Natural killer cell (primary cell): ENCODE measurements around the gene TTF1. TPM values are rescaled to one million over a fixed set of nuclear protein-coding genes. Genes with fewer than 3 reads are reported as not detected.

ENCODE experiments used
- ATAC-seq, 3 donors: fragments of 150-1000 bp in 2 of 3; fragments of 200-7000 bp in 1 of 3; cut with Tn5 transposase; 1 replicate in 1 of 3; 2 replicates in 2 of 3; pipeline ENCODE4 v1.10.0; 2021; ENCODE audit warnings: mild to moderate bottlenecking in 2 of 3, moderate library complexity in 2 of 3
- DNase-seq, 2 donors: peaks; one replicate each; pipeline versions ENCODE4 v3.0.0 to v3.0.0-alpha.2; 2013 to 2021; ENCODE audit warnings: mixed read lengths in 1 of 2
- H3K27ac ChIP-seq: one replicate; pipeline ENCODE4 v1.5.1; 2013; ENCODE audit warnings: mild to moderate bottlenecking, low read length
- H3K27me3 ChIP-seq: one replicate; pipeline ENCODE4 v1.6.1; 2013; ENCODE audit warnings: low read length; ENCODE audit not compliant: control insufficient read depth, insufficient read depth
- H3K36me3 ChIP-seq: one replicate; pipeline ENCODE4 v1.6.1; 2013; ENCODE audit warnings: low read length; ENCODE audit not compliant: control insufficient read depth, insufficient read depth
- H3K4me1 ChIP-seq: one replicate; pipeline ENCODE4 v1.6.1; 2013; ENCODE audit warnings: low read length; ENCODE audit not compliant: control insufficient read depth, insufficient read depth
- H3K4me3 ChIP-seq: one replicate; pipeline ENCODE4 v1.5.1; 2013; ENCODE audit warnings: low read length
- H3K9me3 ChIP-seq: one replicate; pipeline ENCODE4 v1.6.1; 2013; ENCODE audit warnings: low read length; ENCODE audit not compliant: control insufficient read depth, insufficient read depth
- H3K27ac Mint-ChIP-seq, 2 donors: one replicate each; pipeline ENCODE4 v1.8.0; 2022; ENCODE audit warnings: mild to moderate bottlenecking in 2 of 2, mixed read lengths in 2 of 2, moderate library complexity in 1 of 2
- H3K27me3 Mint-ChIP-seq, 2 donors: one replicate each; pipeline ENCODE4 v1.8.0; 2022; ENCODE audit warnings: low read depth in 2 of 2, mixed read lengths in 2 of 2
- H3K36me3 Mint-ChIP-seq: one replicate; pipeline ENCODE4 v1.8.0; 2022; ENCODE audit warnings: mixed read lengths
- H3K4me1 Mint-ChIP-seq, 2 donors: one replicate each; pipeline ENCODE4 v1.8.0; 2022; ENCODE audit warnings: mixed read lengths in 2 of 2
- H3K4me3 Mint-ChIP-seq: one replicate; pipeline ENCODE4 v1.8.0; 2022; ENCODE audit warnings: mild to moderate bottlenecking, moderate library complexity, mixed read lengths
- H3K9me3 Mint-ChIP-seq, 2 donors: one replicate each; pipeline ENCODE4 v1.8.0; 2022; ENCODE audit warnings: mixed read lengths in 2 of 2
- CTCF ChIP-seq: fragments of 200-600 bp; IDR thresholded peaks from one replicate; pipeline ENCODE4 v1.8.0; 2022; ENCODE audit warnings: antibody characterized with exemption
- WGBS: methylation state at CpG from one replicate; pipeline ENCODE4 v1.1.7; 2013; ENCODE audit warnings: missing lambda C conversion rate; ENCODE audit not compliant: insufficient coverage; 5-methylcytosine and 5-hydroxymethylcytosine counted together
- intact Hi-C: fragments of 100-400 bp; cut with micrococcal nuclease; formaldehyde crosslinking; loops from one replicate; pipeline ENCODE4 v1.14.2; 2022
- total RNA-seq, 4 donors: library from RNA; stranded (reverse); fragments of 120-200 nt in 1 of 4; gene quantifications; one replicate each; pipeline versions ENCODE4 v1.2.3 to v1.2.4, GENCODE V29; 2013 to 2022

TTF1 gene
- total RNA-seq, 3 donors from 2014 or later (not counting 1 experiment from before 2014, with no cell fraction given), result 11.2 to 14.5 (median 12.9) TPM

DNA sequence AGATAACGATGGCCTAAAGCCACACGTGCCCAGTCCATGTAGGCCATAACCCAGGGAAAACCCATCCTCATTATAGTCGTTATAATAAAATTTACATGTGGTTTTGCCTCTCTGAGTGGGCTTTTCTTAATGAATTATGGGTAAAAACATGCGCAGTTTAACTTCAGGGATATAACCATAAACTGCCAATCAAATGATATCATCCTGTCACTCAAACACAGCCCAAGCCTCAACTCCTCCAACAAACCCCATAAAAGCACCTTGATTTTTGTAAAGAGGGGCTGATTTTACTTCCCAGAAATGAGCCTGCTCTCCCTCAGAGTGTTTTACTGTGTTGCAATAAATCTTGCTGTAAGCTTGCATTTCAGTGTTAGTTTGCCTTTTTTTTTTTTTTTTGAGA, 36.0 kb downstream of the TTF1 start:
- H3K27ac ChIP-seq, result no peak overlapping the region

DNA sequence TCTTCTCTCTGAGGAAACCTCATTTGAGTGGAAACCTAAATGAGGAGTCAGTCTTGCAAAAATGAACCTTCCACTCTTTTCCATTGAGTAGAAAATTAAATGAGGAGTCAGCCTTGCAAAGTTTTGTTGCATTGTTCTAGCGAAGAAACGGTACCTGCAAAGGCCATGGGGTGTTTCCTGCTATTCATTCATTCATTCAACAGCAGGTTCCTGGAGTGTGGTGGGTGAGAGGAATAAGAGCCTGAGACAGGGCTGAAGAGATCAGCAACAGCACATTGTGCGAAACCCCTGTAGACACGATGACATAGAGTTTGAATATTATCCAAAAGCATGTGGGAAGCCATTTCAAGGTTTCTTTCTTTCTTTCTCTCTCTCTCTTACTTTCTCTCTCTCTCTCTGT, 37.2 kb downstream of the TTF1 start:
- Histone ChIP-seq H3K4me3 (no peak overlapping the region), H3K27ac (no peak overlapping the region), H3K36me3 (no peaks in the 10 kb centered on the region), H3K4me1 (peaks cover 19% of the 10 kb centered on the region), H3K9me3 (no peaks in the 10 kb centered on the region), H3K27me3 (no peaks in the 10 kb centered on the region)
- WGBS, result 93% methylated on average over 3 of the region's 4 CpGs
- ATAC-seq, result no peak
- Mint-ChIP-seq H3K4me1 (peaks cover 10 to 15% of the 10 kb centered on the region in 2 donors), H3K9me3 (no peaks in the 10 kb centered on the region), H3K4me3 (no peak overlapping the region), H3K27me3 (no peaks in the 10 kb centered on the region), H3K27ac (no peak overlapping the region), H3K36me3 (no peaks in the 10 kb centered on the region)
- TF ChIP-seq CTCF, result no peak
- DNase-seq, result no peak
- intact Hi-C loops, result no loop called here

More for the DNA sequence above, 36.0 kb downstream of the TTF1 start:
- Histone ChIP-seq H3K9me3 (no peaks in the 10 kb centered on the region), H3K27me3 (no peaks in the 10 kb centered on the region), H3K4me3 (no peak overlapping the region), H3K4me1 (peaks cover 19% of the 10 kb centered on the region), H3K36me3 (peaks cover 7% of the 10 kb centered on the region)
- intact Hi-C loops, result no loop called here
- Mint-ChIP-seq H3K27me3 (no peaks in the 10 kb centered on the region), H3K4me3 (no peak overlapping the region), H3K4me1 (peaks cover 10 to 15% of the 10 kb centered on the region in 2 donors), H3K36me3 (no peaks in the 10 kb centered on the region), H3K9me3 (no peaks in the 10 kb centered on the region), H3K27ac (peak overlapping the region in 1 of 2 donors; percentile 29)
- no peak for TF ChIP-seq CTCF
- no CpG with 5 or more reads among the region's 4 CpGs for whole genome bisulfite sequencing
- DNase-seq (no peak), ATAC-seq (no peak)

DNA sequence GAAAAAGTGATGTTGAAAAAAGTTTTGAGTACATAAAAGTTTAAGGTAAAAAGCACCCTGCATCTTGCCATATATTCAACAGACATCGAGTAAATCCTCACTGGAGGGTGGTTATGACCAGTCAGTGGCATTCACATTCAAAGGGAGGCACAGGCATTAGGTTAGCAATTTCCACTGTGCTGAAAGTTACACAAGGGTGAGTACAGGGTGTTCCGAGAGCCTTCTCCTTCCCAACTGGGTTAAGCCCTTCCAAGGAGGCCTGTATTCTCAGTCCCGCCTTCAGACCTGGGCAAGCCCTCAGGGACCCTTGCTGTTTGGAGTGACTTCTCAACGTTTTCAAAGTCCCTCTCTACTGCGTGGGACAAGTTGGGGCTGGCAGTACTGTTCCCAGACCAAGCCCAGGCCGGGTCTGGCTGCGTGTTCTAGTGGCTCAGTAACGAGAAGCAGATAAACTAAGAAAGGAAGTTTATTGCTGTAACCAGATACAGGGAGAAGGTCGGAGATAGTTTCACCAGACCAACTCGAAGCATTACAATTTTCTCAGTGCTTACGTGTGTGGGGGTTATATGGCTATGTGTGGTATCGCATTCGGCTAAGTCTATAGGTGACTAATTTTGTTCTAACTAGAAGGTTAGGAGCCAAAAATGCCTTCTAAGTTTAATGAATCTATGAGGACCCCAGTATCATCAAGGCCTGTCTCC, 38.9 kb downstream of the TTF1 start:
- Mint-ChIP-seq H3K27me3 (no peaks in the 10 kb centered on the region), H3K4me3 (no peak overlapping the region), H3K36me3 (no peaks in the 10 kb centered on the region), H3K4me1 (peaks cover 8% of the 10 kb centered on the region in 2 donors), H3K27ac (no peak overlapping the region), H3K9me3 (no peaks in the 10 kb centered on the region)
- no peak overlapping the region for H3K4me3 ChIP-seq
- H3K27me3 ChIP-seq, result no peaks in the 10 kb centered on the region
- 81% methylated on average over 13 of the region's 13 CpGs for WGBS
- no peaks in the 10 kb centered on the region for H3K36me3 ChIP-seq
- no peak for TF ChIP-seq CTCF
- intact Hi-C loops, result no loop called here
- peaks cover 6% of the 10 kb centered on the region for H3K4me1 ChIP-seq
- H3K27ac ChIP-seq, result no peak overlapping the region
- ATAC-seq, result no peak
- no peaks in the 10 kb centered on the region for H3K9me3 ChIP-seq
- DNase-seq, result no peak

- Histone ChIP-seq H3K27ac (no peak overlapping the region), H3K4me3 (no peak overlapping the region), H3K36me3 (no peaks in the 10 kb centered on the region), H3K4me1 (no peaks in the 10 kb centered on the region), H3K9me3 (no peaks in the 10 kb centered on the region), H3K27me3 (no peaks in the 10 kb centered on the region)
- Mint-ChIP-seq H3K4me3 (no peak overlapping the region), H3K4me1 (no peaks in the 10 kb centered on the region), H3K27ac (no peak overlapping the region), H3K9me3 (no peaks in the 10 kb centered on the region), H3K36me3 (no peaks in the 10 kb centered on the region), H3K27me3 (no peaks in the 10 kb centered on the region)
- intact Hi-C loops, result no loop called here
- no peak for ATAC-seq
- TF ChIP-seq CTCF, result no peak
- 96% methylated on average over 4 of the region's 4 CpGs for WGBS
- no peak for DNase-seq
Measured at GRCh38 chr9:132366481-132366880, 40.2 kb downstream of the TTF1 start.
